CMK (cell line): ENCODE measurements around the gene HVCN1.

Experiments used
- DNase-seq: peaks from one replicate; pipeline ENCODE4 v3.0.0-alpha.2; 2010; ENCODE audit warnings: low read depth

The HVCN1 gene

GRCh38 chr12:110699591-110700445, 10.9 kb upstream of the HVCN1 start:
- DNase-seq, result no peak

GRCh38 chr12:110698171-110698902, 9.4 kb upstream of the HVCN1 start:
- no peak for DNase-seq

GRCh38 chr12:110697236-110697635, 8.3 kb upstream of the HVCN1 start:
- no peak for DNase-seq

DNA sequence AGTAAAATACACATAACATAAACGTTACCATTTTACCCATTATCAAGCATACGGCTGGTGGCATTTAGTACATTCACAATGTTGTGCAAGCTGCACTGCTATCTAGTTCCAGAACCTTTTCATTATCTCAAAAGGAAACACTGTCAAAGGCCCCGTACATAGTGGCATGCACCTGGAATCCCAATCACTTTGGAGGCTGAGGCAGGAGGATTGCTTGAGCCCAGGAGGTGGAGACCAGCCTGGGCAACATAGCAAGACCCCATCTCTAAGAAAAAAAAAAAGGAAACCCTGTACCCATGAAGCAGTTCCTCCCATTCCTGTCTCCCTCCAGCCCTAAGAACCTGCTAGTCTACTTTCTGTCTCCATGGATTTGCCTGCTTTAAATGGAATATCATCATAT, 7.4 kb upstream of the HVCN1 start:
- no peak for DNase-seq

- DNase-seq, result no peak
Measured at GRCh38 chr12:110694330-110694901, 5.5 kb upstream of the HVCN1 start.

DNA sequence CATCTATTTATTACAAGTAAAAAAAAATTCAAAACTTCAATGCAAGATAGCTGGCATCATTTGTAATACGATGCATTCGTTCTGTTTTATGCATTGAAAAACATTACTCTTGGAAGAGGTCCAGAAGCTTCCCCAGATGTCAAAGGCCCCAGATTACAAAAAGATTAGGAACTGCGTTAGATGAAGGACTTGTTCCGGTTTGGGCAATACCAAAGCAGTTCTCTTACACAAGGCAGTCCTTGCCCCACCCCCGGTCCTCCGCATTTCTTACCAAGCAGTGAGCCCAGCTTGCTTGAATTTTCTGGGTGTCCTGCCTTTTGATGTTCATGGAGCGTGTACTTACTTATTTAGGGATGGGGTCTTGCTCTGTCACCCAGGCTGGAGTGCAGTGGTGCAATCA, 4.8 kb upstream of the HVCN1 start:
- DNase-seq, result no peak

- DNase-seq, result no peak
Measured at GRCh38 chr12:110690127-110690430, 1.2 kb upstream of the HVCN1 start.

- DNase-seq, result no peak
Measured at GRCh38 chr12:110689281-110690126, 589 bp upstream of the HVCN1 start.

DNA sequence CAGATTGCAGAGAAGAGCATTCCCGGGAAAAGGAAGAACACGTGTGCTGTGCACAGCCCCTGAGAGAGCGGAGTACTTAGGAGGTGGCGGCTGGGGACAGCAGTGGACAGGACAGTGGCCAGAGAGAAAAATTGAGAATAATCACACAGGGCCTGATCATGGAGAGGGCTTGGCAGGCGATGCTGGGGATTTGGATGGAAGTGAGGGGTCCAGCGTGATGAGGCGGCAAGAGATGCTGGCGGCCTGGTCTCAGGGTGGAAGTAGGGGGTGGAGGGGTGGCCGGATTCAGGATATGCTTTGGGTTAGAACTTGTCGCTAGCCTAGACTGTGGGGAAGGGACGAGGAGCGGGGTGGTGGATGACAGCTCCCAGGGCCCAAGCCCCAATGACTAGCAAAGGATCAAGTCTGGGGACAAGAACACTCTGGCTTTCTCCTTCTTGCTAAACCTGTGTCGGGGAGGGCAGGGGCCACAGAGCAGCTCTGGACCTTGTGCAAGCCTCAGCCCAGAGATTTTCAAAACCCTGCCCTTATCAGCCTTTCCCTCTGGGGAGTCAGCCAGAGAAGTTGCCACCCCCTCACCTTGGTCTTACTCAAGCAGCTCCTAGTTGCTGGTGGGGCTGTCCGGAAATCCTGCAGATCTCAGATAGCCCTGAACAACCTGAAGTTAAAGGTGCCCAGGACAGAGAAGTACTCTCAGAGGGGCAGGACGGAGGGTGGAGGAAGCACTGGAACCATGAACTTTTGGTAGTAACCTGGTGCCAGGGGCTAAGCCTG, 1.3 kb downstream of the HVCN1 start:
- DNase-seq, result no peak

- DNase-seq, result no peak
Measured at GRCh38 chr12:110686294-110686903, 2.5 kb downstream of the HVCN1 start.

- DNase-seq, result no peak
Measured at GRCh38 chr12:110684312-110684836, 4.5 kb downstream of the HVCN1 start.

DNA sequence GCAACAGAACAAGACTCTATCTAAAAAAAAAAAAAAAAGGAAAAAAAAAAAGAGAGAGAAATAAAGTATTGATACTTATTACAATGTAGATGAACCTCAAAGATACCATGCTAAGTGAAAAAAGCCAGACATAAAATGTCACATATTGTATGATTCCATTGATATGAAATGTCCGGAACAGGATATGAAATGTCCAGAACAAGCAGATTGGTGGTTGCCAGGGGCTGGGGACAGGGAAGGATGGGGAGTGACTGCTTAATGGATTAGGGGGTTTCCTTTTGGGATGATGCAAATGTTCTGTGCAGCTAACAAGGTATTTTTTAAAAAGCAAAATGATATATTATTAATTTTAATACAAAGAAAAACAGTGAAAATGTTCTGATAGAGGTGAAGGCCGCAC, 5.0 kb downstream of the HVCN1 start:
- DNase-seq, result no peak

- DNase-seq, result no peak
Measured at GRCh38 chr12:110680032-110680431, 8.9 kb downstream of the HVCN1 start.

DNA sequence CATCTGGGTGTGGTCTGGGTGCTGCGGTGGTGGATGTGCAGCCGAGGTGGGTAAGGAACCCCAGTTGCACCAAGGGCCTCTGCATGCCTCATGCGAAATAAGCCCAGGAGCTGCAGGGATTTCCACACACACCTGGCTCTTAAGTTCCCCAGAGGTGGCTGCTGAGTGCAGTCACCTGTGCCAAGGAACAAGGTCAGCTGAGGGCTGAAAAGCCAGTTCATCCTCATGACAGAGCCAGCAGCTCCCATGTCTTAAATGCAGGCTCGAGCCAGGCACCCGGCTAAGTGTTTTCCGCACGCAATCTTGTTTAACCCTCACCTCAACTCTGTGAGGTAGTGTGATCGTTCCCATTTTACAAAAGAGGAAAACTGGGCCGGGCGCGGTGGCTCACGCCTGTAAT, 9.7 kb downstream of the HVCN1 start:
- DNase-seq, result no peak

DNA sequence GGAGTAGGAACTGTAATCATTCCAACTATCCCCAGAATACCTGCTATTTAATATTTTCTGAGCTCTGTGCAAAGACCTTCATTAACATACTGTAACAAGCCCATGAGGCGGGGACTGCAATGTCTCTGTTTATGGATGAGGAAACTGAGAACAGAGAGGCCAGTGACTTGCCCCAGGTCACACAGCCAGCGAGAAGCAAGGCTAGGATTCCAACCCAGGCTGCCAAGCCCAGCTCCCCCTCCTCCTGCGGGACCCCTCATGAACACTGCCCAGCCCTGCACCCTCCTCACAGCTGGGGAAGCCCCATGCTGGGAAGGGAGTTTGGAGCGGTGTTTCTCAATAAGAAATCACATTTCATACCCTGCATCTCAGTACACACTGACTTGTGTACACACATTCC, 10.9 kb downstream of the HVCN1 start:
- DNase-seq, result no peak

DNA sequence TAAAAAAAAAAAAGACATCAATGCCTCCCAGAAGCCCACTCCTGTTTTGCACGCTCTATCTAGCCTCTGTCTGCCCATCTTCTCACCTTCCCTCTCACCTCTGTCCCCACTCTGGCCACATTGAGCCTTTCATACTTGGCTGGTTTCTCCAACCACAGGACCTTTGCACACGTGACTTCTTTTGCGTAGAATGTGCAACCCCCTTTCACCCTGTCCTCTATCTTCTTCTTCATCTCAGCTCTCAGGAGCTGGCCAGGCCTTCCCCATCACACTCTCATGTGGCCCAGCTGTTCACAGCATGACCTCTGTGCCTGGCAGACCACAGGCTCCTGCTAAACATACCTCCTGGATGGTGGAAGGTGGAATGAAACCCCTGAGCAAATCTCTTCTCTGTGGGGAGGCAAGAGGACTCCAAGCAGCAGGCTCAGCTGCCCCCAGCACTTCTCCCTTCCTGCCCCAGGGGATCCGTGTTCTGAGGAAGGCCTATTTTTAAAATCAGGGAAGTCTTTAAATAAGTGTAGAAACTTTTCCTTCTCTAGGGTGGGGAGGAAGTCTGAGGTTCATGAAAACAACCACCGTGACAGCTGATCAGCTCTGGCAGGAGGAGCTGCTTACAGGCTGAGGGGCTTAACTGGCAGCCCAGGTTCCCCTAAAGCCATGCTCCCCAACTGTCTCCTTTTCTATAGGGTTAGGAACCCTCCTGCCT, 11.6 kb downstream of the HVCN1 start:
- DNase-seq, result no peak

GRCh38 chr12:110676171-110676570, 12.7 kb downstream of the HVCN1 start:
- no peak for DNase-seq

DNA sequence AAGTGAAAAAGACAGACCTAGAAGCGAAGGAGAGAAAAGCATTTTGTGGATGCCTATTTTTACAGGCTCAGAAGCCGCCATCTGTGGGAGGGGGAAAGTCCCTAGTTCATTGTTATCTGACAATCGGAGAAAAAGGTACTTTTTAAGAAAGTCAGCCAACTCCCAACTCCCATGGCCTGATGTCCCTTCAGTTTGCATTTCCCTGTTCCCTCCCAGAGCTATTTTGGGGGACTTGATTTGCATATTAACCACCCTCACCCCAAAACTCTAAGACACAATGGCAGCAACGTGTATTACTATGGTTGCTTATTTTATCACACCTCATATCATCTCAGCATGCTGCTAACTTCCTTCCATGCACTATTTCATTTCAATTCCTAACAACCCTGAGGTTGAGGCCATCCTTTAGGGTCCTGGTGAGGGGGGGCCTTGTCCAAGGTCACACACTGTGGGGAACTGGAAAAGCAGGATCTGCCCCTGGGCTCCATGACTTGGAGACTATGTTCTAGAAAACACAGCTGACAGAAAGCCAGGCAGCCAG, 18.7 kb downstream of the HVCN1 start:
- no peak for DNase-seq

DNA sequence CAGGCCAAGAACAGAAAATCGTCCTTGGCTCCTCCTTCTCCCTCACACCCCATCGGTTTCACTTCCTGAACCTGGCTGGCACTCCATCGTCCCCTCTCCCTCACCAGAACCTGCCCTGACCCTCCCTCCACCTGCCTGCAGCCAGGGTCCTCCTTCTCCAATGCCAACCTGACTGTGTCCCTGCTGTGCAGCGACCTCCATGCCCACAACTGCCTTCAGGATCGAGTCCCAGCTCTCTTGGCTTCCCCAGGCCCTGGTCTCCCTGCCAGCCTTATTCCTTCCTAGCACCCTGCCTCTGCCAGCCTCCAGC, 19.8 kb downstream of the HVCN1 start:
- no peak for DNase-seq
